Testis (tissue), 2 donors: Measurements from ENCODE around the gene HSPG2.

Experiments used
- CTCF ChIP-seq, 3 experiments: fragments of 450-650 bp in 2 of 3; fragments of 200-600 bp in 1 of 3; sonication (generic) in 1 of 3; IDR thresholded peaks; one replicate each; pipeline ENCODE4 v1.5.1; 2016 to 2019; ENCODE audit warnings: antibody characterized with exemption in 3 of 3, mild to moderate bottlenecking in 2 of 3, moderate library complexity in 1 of 3
- POLR2A ChIP-seq: fragments of 450-650 bp; IDR thresholded peaks from one replicate; pipeline ENCODE4 v1.6.1; 2017; ENCODE audit warnings: antibody characterized with exemption, mild to moderate bottlenecking, moderate library complexity

GRCh38 chr1:21831454-21831970 is 105.6 kb downstream of the HSPG2 start:
- TF ChIP-seq CTCF (IDR thresholded peaks at IDR 0.05), result no peak
- no peak for TF ChIP-seq POLR2A
